Parathyroid adenoma (tissue), 2 donors: ENCODE measurements around the gene HBP1.

Experiments
- H2AFZ ChIP-seq: fragments of 300-600 bp; sonication (generic); one replicate; pipeline ENCODE4 v1.7.0; 2017; ENCODE audit warnings: antibody characterized with exemption, mild to moderate bottlenecking
- H3K27ac ChIP-seq: fragments of 300-600 bp; sonication (generic); one replicate; pipeline ENCODE4 v1.7.0; 2017
- H3K27me3 ChIP-seq: fragments of 300-600 bp; sonication (generic); one replicate; pipeline ENCODE4 v1.7.0; 2017; ENCODE audit warnings: low read length; ENCODE audit not compliant: control insufficient read depth, insufficient read depth
- H3K36me3 ChIP-seq: fragments of 300-600 bp; sonication (generic); one replicate; pipeline ENCODE4 v1.7.0; 2017; ENCODE audit warnings: low read length; ENCODE audit not compliant: control insufficient read depth, insufficient read depth
- H3K4me1 ChIP-seq: fragments of 300-600 bp; sonication (generic); one replicate; pipeline ENCODE4 v1.7.0; 2017; ENCODE audit warnings: control low read depth
- H3K4me2 ChIP-seq: fragments of 300-600 bp; sonication (generic); one replicate; pipeline ENCODE4 v1.7.0; 2017; ENCODE audit warnings: low read length
- H3K4me3 ChIP-seq: fragments of 300-600 bp; sonication (generic); one replicate; pipeline ENCODE4 v1.7.0; 2017; ENCODE audit warnings: low read depth, low read length
- H3K79me2 ChIP-seq: fragments of 300-600 bp; sonication (generic); one replicate; pipeline ENCODE4 v1.7.0; 2017; ENCODE audit warnings: control low read depth
- H3K9ac ChIP-seq: fragments of 300-600 bp; sonication (generic); one replicate; pipeline ENCODE4 v1.7.0; 2017; ENCODE audit warnings: mild to moderate bottlenecking
- H3K9me3 ChIP-seq: fragments of 300-600 bp; sonication (generic); one replicate; pipeline ENCODE4 v1.7.0; 2017; ENCODE audit warnings: low read length; ENCODE audit not compliant: control insufficient read depth
- TF ChIP-seq, protein P1 (sequence below): fragments of 300-600 bp; sonication (generic); IDR thresholded peaks from one replicate; pipeline ENCODE4 v1.7.0; 2017; ENCODE audit warnings: antibody characterized with exemption, mild to moderate bottlenecking
- donor health status: primary hyperparathyroidism.

Gene HBP1

DNA sequence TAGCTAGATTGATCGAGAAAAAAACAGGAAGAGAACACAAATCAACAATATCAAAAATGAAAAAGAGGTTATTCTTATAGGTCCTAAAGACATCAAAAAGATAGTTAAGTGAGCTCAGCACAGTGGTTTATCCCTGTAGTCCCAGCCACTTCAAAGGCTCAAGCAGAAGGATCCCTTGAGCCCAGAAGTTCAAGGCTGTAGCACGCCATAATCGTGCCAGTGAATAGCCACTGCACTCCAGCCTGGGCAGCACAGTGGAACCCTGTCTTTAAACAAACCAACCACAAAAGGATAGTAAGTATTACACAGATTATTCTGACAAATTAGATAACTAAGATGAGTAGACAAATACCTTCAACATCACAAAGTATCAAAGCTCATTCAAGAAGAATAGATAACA lies 83.2 kb downstream of the HBP1 start:
- Histone ChIP-seq H2AFZ (no peak overlapping the region), H3K4me3 (no peak overlapping the region), H3K79me2 (no peaks in the 10 kb centered on the region), H3K4me1 (no peaks in the 10 kb centered on the region), H3K36me3 (no peaks in the 10 kb centered on the region), H3K27me3 (no peaks in the 10 kb centered on the region), H3K9ac (no peak overlapping the region), H3K9me3 (no peaks in the 10 kb centered on the region), H3K27ac (no peak overlapping the region), H3K4me2 (no peak overlapping the region)
- TF ChIP-seq, protein P1, sequence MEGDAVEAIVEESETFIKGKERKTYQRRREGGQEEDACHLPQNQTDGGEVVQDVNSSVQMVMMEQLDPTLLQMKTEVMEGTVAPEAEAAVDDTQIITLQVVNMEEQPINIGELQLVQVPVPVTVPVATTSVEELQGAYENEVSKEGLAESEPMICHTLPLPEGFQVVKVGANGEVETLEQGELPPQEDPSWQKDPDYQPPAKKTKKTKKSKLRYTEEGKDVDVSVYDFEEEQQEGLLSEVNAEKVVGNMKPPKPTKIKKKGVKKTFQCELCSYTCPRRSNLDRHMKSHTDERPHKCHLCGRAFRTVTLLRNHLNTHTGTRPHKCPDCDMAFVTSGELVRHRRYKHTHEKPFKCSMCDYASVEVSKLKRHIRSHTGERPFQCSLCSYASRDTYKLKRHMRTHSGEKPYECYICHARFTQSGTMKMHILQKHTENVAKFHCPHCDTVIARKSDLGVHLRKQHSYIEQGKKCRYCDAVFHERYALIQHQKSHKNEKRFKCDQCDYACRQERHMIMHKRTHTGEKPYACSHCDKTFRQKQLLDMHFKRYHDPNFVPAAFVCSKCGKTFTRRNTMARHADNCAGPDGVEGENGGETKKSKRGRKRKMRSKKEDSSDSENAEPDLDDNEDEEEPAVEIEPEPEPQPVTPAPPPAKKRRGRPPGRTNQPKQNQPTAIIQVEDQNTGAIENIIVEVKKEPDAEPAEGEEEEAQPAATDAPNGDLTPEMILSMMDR = no peak
